A549 (cell line): ENCODE results near the gene RET. TPM values are rescaled to one million over a fixed set of nuclear protein-coding genes. Genes with fewer than 3 reads are reported as not detected.

Experiments used
- ATAC-seq, 2 experiments: fragments of 200-7000 bp in 1 of 2; fragments of >200 bp in 1 of 2; cut with Nextera tagmentation in 1 of 2; cut with Tn5 transposase in 1 of 2; 3 replicates each; pipeline versions ENCODE4 v1.8.0 to v1.9.1; 2018 to 2020; ENCODE audit warnings: mild to moderate bottlenecking in 1 of 2, moderate library complexity in 1 of 2
- CTCF ChIA-PET: fragments of 300-600 bp; sonication (Branson Sonifier 250); formaldehyde crosslinking; extraction: SDS; loops from one replicate; lab custom pipeline; 2021; ENCODE audit warnings: antibody characterized with exemption, inconsistent platforms; lab: Yijun Ruan, JAX
- POLR2A ChIA-PET: fragments of 350-600 bp; formaldehyde crosslinking; extraction: SDS; loops from one replicate; lab custom pipeline; 2021; ENCODE audit warnings: antibody characterized with exemption, inconsistent platforms; lab: Yijun Ruan, JAX
- DNase-seq, 2 experiments: peaks; one replicate each; pipeline versions ENCODE4 v3.0.0 to v3.0.0-alpha.2; 2011 to 2016; ENCODE audit warnings: low read depth in 1 of 2, low spot score in 1 of 2
- FAIRE-seq: peaks from 2 replicates; lab custom pipeline; 2011; peaks lifted over from hg19 to GRCh38; lab: Jason Lieb, UNC
- H3K27ac ChIP-seq, 2 experiments: fragments of >200 bp; sonication (Bioruptor Twin); formaldehyde crosslinking; 3 replicates each; pipeline ENCODE4 v1.5.1; 2016 to 2017
- H3K4me1 ChIP-seq: fragments of >200 bp; sonication (Bioruptor Twin); formaldehyde crosslinking; 3 replicates; pipeline ENCODE4 v1.6.1; 2016
- H3K4me2 ChIP-seq: fragments of >200 bp; sonication (Bioruptor Twin); formaldehyde crosslinking; 3 replicates; pipeline ENCODE4 v1.6.1; 2016
- H3K4me3 ChIP-seq: fragments of >200 bp; sonication (Bioruptor Twin); formaldehyde crosslinking; 3 replicates; pipeline ENCODE4 v1.5.1; 2016
- H3K9me3 ChIP-seq: fragments of >200 bp; sonication (Bioruptor Twin); formaldehyde crosslinking; 3 replicates; pipeline ENCODE4 v1.6.1; 2016
- BHLHE40 ChIP-seq: IDR thresholded peaks from 2 replicates; pipeline ENCODE4 v1.6.1; 2012; ENCODE audit warnings: low read depth, low read length, inconsistent platforms
- CHD4 ChIP-seq: fragments of 200-600 bp; sonication (generic); IDR thresholded peaks from 2 replicates; pipeline ENCODE4 v1.6.1; 2016; ENCODE audit warnings: antibody characterized with exemption, mild to moderate bottlenecking, borderline replicate concordance
- EHF ChIP-seq: fragments of 250-450 bp; sonication (Bioruptor Pico); IDR thresholded peaks from 2 replicates; pipeline ENCODE4 v1.5.0; 2020; ENCODE audit warnings: mild to moderate bottlenecking
- EP300 ChIP-seq, 2 experiments: fragments of >200 bp; sonication (Bioruptor Twin); formaldehyde crosslinking; IDR thresholded peaks; 2 replicates in 1 of 2; 3 replicates in 1 of 2; pipeline ENCODE4 v1.6.1; 2016 to 2017
- FOSL2 ChIP-seq, 2 experiments: fragments of 450-650 bp in 1 of 2; fragments of >200 bp in 1 of 2; sonication (Bioruptor Twin) in 1 of 2; formaldehyde crosslinking; IDR thresholded peaks; 2 replicates each; pipeline versions ENCODE4 v1.5.0 to v1.6.1; 2016 to 2020; ENCODE audit warnings: mild to moderate bottlenecking in 1 of 2, moderate library complexity in 1 of 2
- HDAC2 ChIP-seq: fragments of 200-600 bp; sonication (generic); IDR thresholded peaks from 2 replicates; pipeline ENCODE4 v1.6.1; 2016
- HOXA7 ChIP-seq: fragments of 250-450 bp; sonication (Bioruptor Pico); IDR thresholded peaks from 2 replicates; pipeline ENCODE4 v1.5.0; 2020; ENCODE audit warnings: mild to moderate bottlenecking, moderate library complexity
- KDM1A ChIP-seq: fragments of 200-600 bp; sonication (generic); IDR thresholded peaks from 2 replicates; pipeline ENCODE4 v1.6.1; 2016; ENCODE audit warnings: low read depth, mild to moderate bottlenecking
- MAZ ChIP-seq: fragments of 150-350 bp; IDR thresholded peaks from 2 replicates; pipeline ENCODE4 v1.6.1; 2014; ENCODE audit warnings: antibody characterized with exemption, low read depth, low read length, borderline replicate concordance
- NFE2L2 ChIP-seq: fragments of 150-350 bp; conservative IDR thresholded peaks from 2 replicates; pipeline ENCODE4 v1.6.1; 2014; ENCODE audit warnings: low read length
- POLR2A ChIP-seq: IDR thresholded peaks from 2 replicates; pipeline ENCODE4 v1.6.1; 2012; ENCODE audit warnings: mild to moderate bottlenecking, low read length
- RNF2 ChIP-seq: fragments of 200-600 bp; sonication (generic); IDR thresholded peaks from 2 replicates; pipeline ENCODE4 v1.6.1; 2016; ENCODE audit warnings: low read depth, mild to moderate bottlenecking, antibody characterized with exemption, moderate library complexity, borderline replicate concordance
- SMC3 ChIP-seq: fragments of >200 bp; sonication (Bioruptor Twin); formaldehyde crosslinking; IDR thresholded peaks from 3 replicates; pipeline ENCODE4 v1.6.1; 2018; ENCODE audit warnings: inconsistent platforms
- SREBF2 ChIP-seq: fragments of 450-650 bp; IDR thresholded peaks from 2 replicates; pipeline ENCODE4 v1.6.1; 2014; ENCODE audit warnings: mild to moderate bottlenecking, moderate library complexity
- TP53 ChIP-seq: fragments of 250-450 bp; sonication (Bioruptor Pico); IDR thresholded peaks from 2 replicates; pipeline ENCODE4 v1.5.0; 2021; ENCODE audit warnings: mild to moderate bottlenecking, moderate library complexity
- ZFP36 ChIP-seq: fragments of 450-650 bp; IDR thresholded peaks from 2 replicates; pipeline ENCODE4 v1.6.1; 2014; ENCODE audit warnings: borderline replicate concordance; ENCODE audit not compliant: partially characterized antibody
- ZNF302 ChIP-seq: fragments of 250-450 bp; sonication (Bioruptor Pico); IDR thresholded peaks from 2 replicates; pipeline ENCODE4 v1.9.0; 2021; ENCODE audit warnings: inconsistent platforms, mild to moderate bottlenecking, moderate library complexity
- WGBS: methylation state at CpG from one replicate; pipeline ENCODE4 v1.1.6; 2017; ENCODE audit errors: missing lambda C conversion rate; 5-methylcytosine and 5-hydroxymethylcytosine counted together
- polyA plus RNA-seq, 4 experiments: library from polyadenylated mRNA; depleted of rRNA in 3 of 4; stranded (reverse); fragments of >200 nt; fragmentation: RNase III in 1 of 4; extraction: RNeasy Plus Mini Kit Qiagen cat#74134 plus additional on column Dnase treatment in 1 of 4; gene quantifications; 2 replicates in 3 of 4; 3 replicates in 1 of 4; pipeline ENCODE4 v1.2.3, GENCODE V29; 2011 to 2017
- TF ChIP-seq, protein P1 (sequence below): IDR thresholded peaks from 2 replicates; pipeline ENCODE4 v1.6.1; 2012; ENCODE audit warnings: low read depth, borderline replicate concordance
- TF ChIP-seq, protein P2 (sequence below): fragments of >200 bp; sonication (Bioruptor Twin); formaldehyde crosslinking; IDR thresholded peaks from 3 replicates; pipeline ENCODE4 v1.5.1; 2016
- TF ChIP-seq, protein P3 (sequence below): fragments of >200 bp; sonication (Bioruptor Twin); formaldehyde crosslinking; IDR thresholded peaks from 2 replicates; pipeline ENCODE4 v1.6.1; 2016

The RET gene
- polyA plus RNA-seq, 2 of the 4 experiments (the other 2 are of a cell fraction), result 0.08 to 0.41 TPM

DNA sequence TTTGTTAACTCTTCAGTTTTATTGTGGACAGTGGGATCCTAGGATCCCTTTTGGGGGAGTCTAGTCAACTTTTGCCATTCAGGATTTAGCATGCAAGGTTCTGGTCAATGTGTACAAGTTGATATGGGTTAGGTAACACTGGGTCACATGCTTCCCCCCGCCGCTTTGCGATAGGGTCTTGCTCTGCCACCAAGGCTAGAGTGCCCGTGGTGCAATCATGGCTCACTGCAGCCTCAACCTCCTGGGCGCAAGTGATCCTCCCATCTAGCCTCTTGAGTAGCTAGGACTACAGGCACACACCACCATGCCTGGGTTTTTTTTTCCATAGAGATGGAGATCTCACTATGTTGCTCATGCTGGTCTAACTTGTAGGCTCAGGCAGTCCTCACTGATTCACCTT lies 58.2 kb downstream of the RET start:
- no peak overlapping the region for H3K4me2 ChIP-seq
- no peak for TF ChIP-seq NFE2L2
- no peak for TF ChIP-seq CHD4
- no peak for TF ChIP-seq MAZ
- TF ChIP-seq EHF (CRISPR knock-in tag), result no peak
- no peak for TF ChIP-seq HOXA7
- TF ChIP-seq RNF2, result no peak
- no peaks in the 10 kb centered on the region for H3K9me3 ChIP-seq
- FAIRE-seq, result no peak
- peaks cover 17% of the 10 kb centered on the region for H3K4me1 ChIP-seq
- CTCF ChIA-PET, result no interaction called here
- no peak for DNase-seq
- POLR2A ChIA-PET, result no interaction called here
- WGBS, result 99% methylated on average over 5 of the region's 5 CpGs
- H3K4me3 ChIP-seq, result no peak overlapping the region
- no peak for ATAC-seq
- H3K27ac ChIP-seq, result no peak overlapping the region

DNA sequence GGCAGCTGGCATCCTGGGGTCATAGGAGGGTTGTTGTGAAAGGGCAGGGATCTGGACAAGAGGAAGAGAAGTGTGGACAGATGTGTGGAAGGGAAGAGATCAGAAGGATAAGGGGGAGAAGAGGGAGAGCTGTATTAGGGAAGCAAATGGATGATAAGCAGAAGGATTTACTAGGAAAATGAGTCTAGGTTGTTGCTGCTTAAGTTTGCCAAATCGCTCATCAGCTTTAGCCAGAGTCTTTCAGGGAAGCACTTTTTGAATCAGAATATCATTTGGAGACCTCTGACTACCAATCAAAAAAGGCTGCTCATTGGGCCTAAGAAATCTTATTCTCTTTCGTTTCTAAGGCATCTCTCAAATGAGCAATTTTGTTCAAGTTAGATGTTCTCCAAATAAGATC lies 58.8 kb downstream of the RET start:
- ChIA-PET POLR2A (no interaction called here), CTCF (interaction anchor here (0.8 kb wide), 1 partner anchor 17 kb away, joined by 3 read pairs; no protein-coding TSS in a partner anchor)

DNA sequence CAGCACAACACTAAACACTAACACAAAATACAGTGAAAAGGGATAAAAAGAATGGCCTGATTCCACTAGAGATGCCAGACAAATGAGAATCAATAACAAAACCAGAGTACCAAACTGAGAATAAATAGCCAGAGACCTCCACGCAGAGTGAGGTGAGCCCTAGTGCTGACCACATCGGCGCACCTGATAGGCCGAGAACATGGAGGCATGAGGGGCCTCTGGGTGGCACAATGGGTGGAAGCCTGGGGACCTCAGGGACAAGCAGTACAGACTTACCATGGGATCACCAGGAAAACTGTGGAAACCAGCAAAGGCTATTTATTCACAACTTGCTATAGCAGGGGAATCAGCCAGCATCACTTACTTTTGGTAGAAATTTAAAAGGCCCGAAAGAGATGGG lies 59.6 kb downstream of the RET start:
- Histone ChIP-seq H3K9me3 (no peaks in the 10 kb centered on the region), H3K4me3 (no peak overlapping the region), H3K4me2 (peak overlapping the region; percentile 87; the same call in 1 of the 3 replicates), H3K27ac (no peak overlapping the region), H3K4me1 (peaks cover 28% of the 10 kb centered on the region)
- FAIRE-seq, result no peak
- ATAC-seq, result no peak
- DNase-seq, result no peak
- WGBS, result 96% methylated on average over 5 of the region's 5 CpGs
- POLR2A ChIA-PET, result no interaction called here
- CTCF ChIA-PET, result no interaction called here
- no peak for TF ChIP-seq BHLHE40

More for the DNA sequence above, 58.8 kb downstream of the RET start:
- 89% methylated on average over 2 of the region's 2 CpGs for WGBS
- Histone ChIP-seq H3K4me3 (no peak overlapping the region), H3K27ac (no peak overlapping the region), H3K9me3 (no peaks in the 10 kb centered on the region), H3K4me2 (no peak overlapping the region), H3K4me1 (peaks cover 23% of the 10 kb centered on the region)
- no peak for TF ChIP-seq POLR2A
- no peak for TF ChIP-seq ZFP36
- TF ChIP-seq ZNF302 (CRISPR knock-in tag), result no peak
- TF ChIP-seq KDM1A, result no peak
- TF ChIP-seq SREBF2, result no peak
- no peak for TF ChIP-seq HDAC2
- TF ChIP-seq SMC3, result no peak
- TF ChIP-seq, protein P1, sequence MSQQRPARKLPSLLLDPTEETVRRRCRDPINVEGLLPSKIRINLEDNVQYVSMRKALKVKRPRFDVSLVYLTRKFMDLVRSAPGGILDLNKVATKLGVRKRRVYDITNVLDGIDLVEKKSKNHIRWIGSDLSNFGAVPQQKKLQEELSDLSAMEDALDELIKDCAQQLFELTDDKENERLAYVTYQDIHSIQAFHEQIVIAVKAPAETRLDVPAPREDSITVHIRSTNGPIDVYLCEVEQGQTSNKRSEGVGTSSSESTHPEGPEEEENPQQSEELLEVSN, result no peak
- TF ChIP-seq EP300 (IDR thresholded peaks at IDR 0.05), result no peak
- TF ChIP-seq, protein P2, sequence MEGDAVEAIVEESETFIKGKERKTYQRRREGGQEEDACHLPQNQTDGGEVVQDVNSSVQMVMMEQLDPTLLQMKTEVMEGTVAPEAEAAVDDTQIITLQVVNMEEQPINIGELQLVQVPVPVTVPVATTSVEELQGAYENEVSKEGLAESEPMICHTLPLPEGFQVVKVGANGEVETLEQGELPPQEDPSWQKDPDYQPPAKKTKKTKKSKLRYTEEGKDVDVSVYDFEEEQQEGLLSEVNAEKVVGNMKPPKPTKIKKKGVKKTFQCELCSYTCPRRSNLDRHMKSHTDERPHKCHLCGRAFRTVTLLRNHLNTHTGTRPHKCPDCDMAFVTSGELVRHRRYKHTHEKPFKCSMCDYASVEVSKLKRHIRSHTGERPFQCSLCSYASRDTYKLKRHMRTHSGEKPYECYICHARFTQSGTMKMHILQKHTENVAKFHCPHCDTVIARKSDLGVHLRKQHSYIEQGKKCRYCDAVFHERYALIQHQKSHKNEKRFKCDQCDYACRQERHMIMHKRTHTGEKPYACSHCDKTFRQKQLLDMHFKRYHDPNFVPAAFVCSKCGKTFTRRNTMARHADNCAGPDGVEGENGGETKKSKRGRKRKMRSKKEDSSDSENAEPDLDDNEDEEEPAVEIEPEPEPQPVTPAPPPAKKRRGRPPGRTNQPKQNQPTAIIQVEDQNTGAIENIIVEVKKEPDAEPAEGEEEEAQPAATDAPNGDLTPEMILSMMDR, result no peak
- no peak for TF ChIP-seq TP53 (CRISPR knock-in tag)
- no peak for TF ChIP-seq HOXA7
- ATAC-seq (no peak), DNase-seq (no peak), FAIRE-seq (no peak)

DNA sequence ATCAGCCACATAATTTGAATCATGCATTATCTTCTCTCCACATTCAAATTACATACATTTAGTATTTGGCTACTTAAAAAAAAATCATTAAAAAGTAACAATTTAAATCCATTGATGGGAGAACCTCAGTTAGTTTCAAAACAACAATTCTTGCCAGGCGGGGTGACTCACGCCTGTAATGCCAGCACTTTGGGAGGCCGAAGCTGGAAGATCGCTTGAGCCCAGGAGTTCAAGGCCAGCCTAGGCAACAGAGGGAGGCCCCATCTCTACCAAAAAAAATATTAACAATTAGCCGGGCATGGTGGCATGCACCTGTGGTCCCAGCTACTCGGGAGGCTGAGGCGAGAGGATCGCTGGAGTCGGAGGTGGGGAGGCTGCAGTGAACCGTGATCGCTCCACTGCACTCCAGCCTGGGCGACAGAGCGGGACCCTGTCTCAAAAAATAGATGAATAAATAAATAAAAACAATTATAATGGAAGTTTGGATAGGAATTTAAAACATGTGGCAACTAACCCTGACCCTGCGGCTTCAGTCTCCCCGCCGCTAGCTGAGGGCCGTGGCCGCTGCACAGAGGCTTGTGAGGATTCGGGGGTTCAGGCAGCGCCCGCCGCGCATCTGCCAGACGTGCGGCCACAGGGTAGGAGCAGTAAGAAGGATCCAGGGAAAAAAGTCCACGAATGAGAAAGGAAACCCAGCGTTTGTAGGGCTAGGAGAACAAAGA lies 60.3 kb downstream of the RET start:
- FAIRE-seq, result no peak
- no peak; a peak in 2 of 6 replicates for ATAC-seq
- Histone ChIP-seq H3K4me3 (peak overlapping the region; percentile 70), H3K4me1 (peaks cover 28% of the 10 kb centered on the region), H3K4me2 (peak overlapping the region; percentile 87), H3K9me3 (no peaks in the 10 kb centered on the region), H3K27ac (peak overlapping the region; percentile 85 to 95)
- no peak for TF ChIP-seq FOSL2 (IDR thresholded peaks at IDR 0.05)
- TF ChIP-seq FOSL2 (CRISPR knock-in tag; IDR thresholded peaks at IDR 0.05), result peak; percentile 22; the same call in 1 of the 2 replicates
- TF ChIP-seq BHLHE40, result no peak
- TF ChIP-seq, protein P3, sequence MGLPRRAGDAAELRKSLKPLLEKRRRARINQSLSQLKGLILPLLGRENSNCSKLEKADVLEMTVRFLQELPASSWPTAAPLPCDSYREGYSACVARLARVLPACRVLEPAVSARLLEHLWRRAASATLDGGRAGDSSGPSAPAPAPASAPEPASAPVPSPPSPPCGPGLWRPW, result no peak
- ChIA-PET POLR2A (no interaction called here), CTCF (no interaction called here)
- WGBS, result 56% methylated on average over 27 of the region's 27 CpGs
- DNase-seq, result no peak
